Vagina (tissue), 2 donors: ENCODE results near the gene CBLL1.

Experiments
- CTCF ChIP-seq, 3 experiments: fragments of 450-650 bp in 2 of 3; fragments of 200-600 bp in 1 of 3; sonication (generic) in 1 of 3; IDR thresholded peaks; one replicate each; pipeline ENCODE4 v1.5.1; 2017 to 2019; ENCODE audit warnings: antibody characterized with exemption in 3 of 3, mild to moderate bottlenecking in 2 of 3, moderate library complexity in 2 of 3
- POLR2A ChIP-seq, 2 donors: fragments of 450-650 bp; IDR thresholded peaks; one replicate each; pipeline ENCODE4 v1.6.1; 2017; ENCODE audit warnings: antibody characterized with exemption in 2 of 2, mild to moderate bottlenecking in 2 of 2, moderate library complexity in 2 of 2
- POLR2AphosphoS5 ChIP-seq, 2 donors: sonication (generic); formaldehyde crosslinking; IDR thresholded peaks; one replicate each; pipeline ENCODE4 v1.9.0; 2017; ENCODE audit warnings: antibody characterized with exemption in 2 of 2, mild to moderate bottlenecking in 2 of 2, low read depth in 1 of 2; ENCODE audit not compliant: insufficient read depth in 1 of 2

GRCh38 chr7:107721286-107721685 lies 22.7 kb upstream of the CBLL1 start:
- no peak for TF ChIP-seq CTCF (IDR thresholded peaks at IDR 0.05)
- no peak for TF ChIP-seq POLR2A (IDR thresholded peaks at IDR 0.05)
- no peak for TF ChIP-seq POLR2AphosphoS5 (IDR thresholded peaks at IDR 0.05; ENCODE audit: insufficient read depth in 1 of 2, low read depth in 1 of 2)
